Stomach smooth muscle (tissue), 2 donors: Measurements from ENCODE around the gene SGTA.
"Not testable (repeated sequence)": the region's sequence is repeated elsewhere in the genome, so short reads cannot be mapped to it uniquely, and the experiment has no call there.

Source experiments
- H3K27ac ChIP-seq: one replicate; pipeline ENCODE4 v1.7.0; 2013; ENCODE audit warnings: mild to moderate bottlenecking, low read length, inconsistent platforms
- H3K27me3 ChIP-seq, 2 donors: one replicate each; pipeline ENCODE4 v1.7.0; 2013; ENCODE audit warnings: low read length in 2 of 2; ENCODE audit not compliant: insufficient read depth in 2 of 2, control insufficient read depth in 1 of 2
- H3K36me3 ChIP-seq, 2 donors: one replicate each; pipeline ENCODE4 v1.7.0; 2013; ENCODE audit warnings: low read length in 2 of 2; ENCODE audit not compliant: control insufficient read depth in 2 of 2, insufficient read depth in 2 of 2
- H3K4me1 ChIP-seq: one replicate; pipeline ENCODE4 v1.7.0; 2013; ENCODE audit warnings: low read length; ENCODE audit not compliant: control insufficient read depth, insufficient read depth
- H3K4me3 ChIP-seq, 2 donors: one replicate each; pipeline ENCODE4 v1.7.0; 2013; ENCODE audit warnings: low read length in 2 of 2
- H3K9ac ChIP-seq, 2 donors: one replicate each; pipeline ENCODE4 v1.7.0; 2013; ENCODE audit warnings: low read length in 2 of 2, mild to moderate bottlenecking in 1 of 2
- H3K9me3 ChIP-seq, 2 donors: one replicate each; pipeline ENCODE4 v1.7.0; 2013; ENCODE audit warnings: low read length in 2 of 2; ENCODE audit not compliant: control insufficient read depth in 2 of 2
- donor health status: healthy.
- donor health status: Pancreatic carcinoma.

Gene SGTA

DNA sequence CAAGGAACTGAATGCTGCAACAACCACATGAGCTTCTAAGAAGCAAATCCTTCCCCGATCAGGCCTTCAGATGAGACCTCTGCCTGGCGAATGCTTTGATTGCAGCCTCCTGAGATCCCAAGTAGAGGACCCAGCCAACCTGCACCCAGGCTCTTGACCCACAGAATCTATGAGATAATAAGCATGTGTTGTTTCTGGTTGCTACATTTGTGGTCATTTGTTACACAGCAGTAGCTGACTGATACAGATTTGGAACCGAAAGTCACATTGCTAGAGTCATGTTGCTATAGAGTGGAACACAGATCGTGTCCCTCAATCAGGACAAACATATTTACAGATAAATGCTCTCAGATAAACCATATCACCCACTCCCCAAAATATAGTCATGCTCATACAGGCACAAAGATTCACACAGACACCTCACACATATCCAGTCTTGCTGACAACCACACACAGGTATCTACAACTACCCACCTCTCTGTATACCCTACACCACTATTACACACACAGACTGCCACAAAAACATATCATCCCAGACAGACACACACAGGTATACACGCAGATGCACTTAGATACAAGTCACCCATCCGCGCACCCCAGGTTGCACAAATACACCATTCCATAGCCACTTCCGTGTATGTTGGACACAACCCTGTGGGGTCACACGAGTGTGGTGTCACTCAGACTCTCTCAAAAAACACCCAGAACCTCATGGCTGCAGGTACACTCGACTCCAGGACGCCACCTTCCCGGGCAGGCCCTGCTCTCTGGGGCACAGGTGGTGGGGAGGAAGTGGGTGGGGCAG lies 67.4 kb downstream of the SGTA start:
- Histone ChIP-seq H3K4me1 (peaks cover 8% of the 10 kb centered on the region), H3K4me3 (no peak overlapping the region), H3K27me3 (peaks cover 7 to 11% of the 10 kb centered on the region in 2 donors), H3K27ac (no peak overlapping the region), H3K9ac (no peak overlapping the region), H3K9me3 (peaks cover 4 to 9% of the 10 kb centered on the region in 2 donors), H3K36me3 (no peaks in the 10 kb centered on the region)

DNA sequence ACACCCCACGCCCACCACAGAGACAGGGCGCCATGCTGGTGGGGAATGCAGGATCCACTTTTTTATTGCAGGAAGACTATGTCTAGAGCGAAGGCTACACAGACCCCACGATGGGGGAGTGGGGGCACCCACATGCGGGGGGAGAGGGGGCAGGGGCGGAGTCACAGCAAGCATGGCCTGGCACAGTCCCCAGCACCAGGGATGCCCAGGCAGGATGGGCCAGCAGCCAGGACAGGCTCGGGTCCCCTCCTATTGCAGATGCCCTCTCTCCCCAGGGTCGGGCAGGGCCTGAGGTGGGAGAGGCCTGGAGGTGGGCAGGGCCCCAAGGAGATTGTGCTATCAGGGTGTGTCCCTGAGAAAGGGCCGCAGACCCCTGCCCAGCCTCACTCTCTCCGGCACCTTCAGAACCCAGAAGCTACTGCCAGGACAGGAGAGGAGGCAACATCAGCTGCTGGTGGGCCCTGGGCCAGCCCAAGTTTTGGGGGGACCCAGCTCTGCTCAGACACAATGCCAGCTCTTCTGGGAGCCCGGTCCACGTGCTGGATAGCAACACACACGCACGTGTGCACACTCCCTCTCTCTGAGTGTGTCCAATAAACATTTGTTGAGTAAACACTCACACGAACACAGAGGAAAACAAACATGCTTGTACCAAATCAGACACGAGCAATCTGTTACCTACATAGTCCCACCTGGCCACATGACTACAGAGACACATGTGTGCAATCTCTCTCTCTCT lies 68.4 kb downstream of the SGTA start:
- no peak overlapping the region for H3K27ac ChIP-seq
- H3K4me3 ChIP-seq, result no peak overlapping the region
- H3K27me3 ChIP-seq, result peaks cover 0 to 7% of the 10 kb centered on the region in 2 donors
- H3K9ac ChIP-seq, result no peak overlapping the region
- peaks cover 4 to 9% of the 10 kb centered on the region in 2 donors for H3K9me3 ChIP-seq
- no peaks in the 10 kb centered on the region for H3K4me1 ChIP-seq
- H3K36me3 ChIP-seq, result no peaks in the 10 kb centered on the region

DNA sequence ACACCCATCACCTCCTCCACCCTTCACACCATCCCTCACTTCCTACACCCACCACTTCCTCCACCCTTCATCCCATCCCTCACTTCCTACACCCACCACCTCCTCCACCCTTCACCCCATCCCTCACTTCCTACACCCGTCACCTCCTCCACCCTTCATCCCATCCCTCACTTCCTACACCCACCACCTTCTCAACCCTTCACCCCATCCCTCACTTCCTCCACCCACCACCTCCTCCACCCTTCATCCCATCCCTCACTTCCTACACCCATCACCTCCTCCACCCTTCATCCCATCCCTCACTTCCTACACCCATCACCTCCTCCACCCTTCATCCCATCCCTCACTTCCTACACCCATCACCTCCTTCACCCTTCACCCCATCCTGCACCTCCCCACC lies 69.0 kb downstream of the SGTA start:
- H3K9me3 ChIP-seq, H3K4me1 ChIP-seq, H3K36me3 ChIP-seq, H3K27ac ChIP-seq, H3K27me3 ChIP-seq, H3K9ac ChIP-seq, H3K4me3 ChIP-seq: not testable (repeated sequence)

DNA sequence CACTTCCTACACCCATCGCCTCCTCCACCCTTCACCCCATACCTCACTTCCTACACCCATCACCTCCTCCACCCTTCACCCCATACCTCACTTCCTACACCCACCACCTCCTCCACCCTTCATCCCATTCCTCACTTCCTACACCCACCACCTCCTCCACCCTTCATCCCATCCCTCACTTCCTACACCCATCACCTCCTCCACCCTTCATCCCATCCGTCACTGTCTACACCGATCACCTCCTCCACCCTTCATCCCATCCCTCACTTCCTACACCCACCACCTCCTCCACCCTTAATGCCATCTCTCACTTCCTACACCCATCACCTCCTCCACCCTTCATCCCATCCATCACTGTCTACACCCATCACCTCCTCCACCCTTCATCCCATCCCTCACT lies 69.9 kb downstream of the SGTA start:
- H3K9ac ChIP-seq, H3K4me3 ChIP-seq, H3K36me3 ChIP-seq, H3K27me3 ChIP-seq, H3K9me3 ChIP-seq, H3K4me1 ChIP-seq, H3K27ac ChIP-seq: not testable (repeated sequence)

- Histone ChIP-seq H3K27me3 (peaks cover 0 to 6% of the 10 kb centered on the region in 2 donors), H3K27ac (no peak overlapping the region), H3K9me3 (peaks cover 4 to 9% of the 10 kb centered on the region in 2 donors), H3K4me1 (no peaks in the 10 kb centered on the region), H3K36me3 (no peaks in the 10 kb centered on the region), H3K4me3 (no peak overlapping the region), H3K9ac (no peak overlapping the region)
Observed at GRCh38 chr19:2711875-2712205, 71.2 kb downstream of the SGTA start.

- H3K9me3 ChIP-seq, result peaks cover 4 to 9% of the 10 kb centered on the region in 2 donors
- H3K4me3 ChIP-seq, result no peak overlapping the region
- H3K4me1 ChIP-seq, result no peaks in the 10 kb centered on the region
- H3K27ac ChIP-seq, result no peak overlapping the region
- no peaks in the 10 kb centered on the region for H3K36me3 ChIP-seq
- H3K27me3 ChIP-seq, result peaks cover 0 to 6% of the 10 kb centered on the region in 2 donors
- no peak overlapping the region for H3K9ac ChIP-seq
Observed at GRCh38 chr19:2711172-2711874, 71.8 kb downstream of the SGTA start.

GRCh38 chr19:2706251-2706650 lies 76.8 kb downstream of the SGTA start:
- Histone ChIP-seq H3K27ac (no peak overlapping the region), H3K27me3 (no peaks in the 10 kb centered on the region), H3K9ac (no peak overlapping the region), H3K4me3 (no peak overlapping the region), H3K4me1 (peaks cover 6% of the 10 kb centered on the region), H3K9me3 (no peaks in the 10 kb centered on the region), H3K36me3 (no peaks in the 10 kb centered on the region)
